ENCODE data around the gene ALPK3.

The ALPK3 gene

GRCh38 chr15:84846269-84846668, 29.1 kb downstream of the ALPK3 start:
- DNase-seq (ENCODE audit: low spot score): no peak

- no peak for DNase-seq (ENCODE audit: low spot score)
These were observed 30.2 kb downstream of the ALPK3 start for GRCh38 chr15:84847382-84847781.

GRCh38 chr15:84852212-84852611, 35.1 kb downstream of the ALPK3 start:
- DNase-seq (ENCODE audit: low spot score): no peak

DNA sequence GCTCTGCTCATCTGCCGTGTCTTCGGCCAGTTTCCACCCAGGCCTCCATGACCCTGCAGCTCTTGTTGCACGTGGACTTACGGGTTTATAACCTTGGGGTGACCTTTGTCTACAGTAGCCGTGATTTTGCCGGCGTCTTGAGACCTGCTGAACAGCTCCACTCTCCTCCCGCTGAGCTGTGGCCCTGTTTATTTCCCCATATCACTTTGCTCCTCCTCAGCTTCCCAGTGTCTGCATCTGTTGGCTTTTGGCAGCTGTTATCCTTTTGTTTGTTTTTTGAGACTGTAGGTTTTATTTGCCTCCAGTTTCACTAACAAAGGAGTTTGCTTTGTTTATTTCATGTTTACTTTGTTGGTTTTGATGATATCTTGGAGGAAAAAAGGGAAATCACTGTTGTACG, 38.0 kb downstream of the ALPK3 start:
- no peak for DNase-seq (ENCODE audit: low spot score)

DNA sequence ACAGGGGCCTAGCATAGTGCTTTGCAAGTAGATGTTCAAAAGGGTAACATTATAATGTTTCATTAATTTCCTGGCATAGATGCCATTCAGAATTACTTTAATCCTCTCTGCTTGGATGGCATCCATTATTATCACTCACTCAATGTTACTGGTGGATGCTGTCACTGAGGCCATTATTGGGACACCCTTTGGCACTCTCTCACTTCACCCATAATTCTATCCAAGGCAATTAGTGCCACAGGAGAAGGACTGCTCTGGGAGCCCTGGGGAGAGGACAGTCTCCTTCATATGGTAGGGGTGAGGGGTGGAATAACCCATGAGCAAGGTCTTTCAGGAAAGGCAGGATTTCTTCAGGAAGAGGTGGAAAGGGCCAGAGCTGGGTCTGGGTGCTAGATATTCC, 38.6 kb downstream of the ALPK3 start:
- no peak for DNase-seq (ENCODE audit: low spot score)

- no peak for DNase-seq (ENCODE audit: low spot score)
These were observed 39.7 kb downstream of the ALPK3 start for GRCh38 chr15:84856731-84857417.

GRCh38 chr15:84857418-84858004, 40.4 kb downstream of the ALPK3 start:
- DNase-seq (ENCODE audit: low spot score): no peak

- DNase-seq (ENCODE audit: low spot score): no peak
These were observed 41.1 kb downstream of the ALPK3 start for GRCh38 chr15:84858231-84858630.

DNA sequence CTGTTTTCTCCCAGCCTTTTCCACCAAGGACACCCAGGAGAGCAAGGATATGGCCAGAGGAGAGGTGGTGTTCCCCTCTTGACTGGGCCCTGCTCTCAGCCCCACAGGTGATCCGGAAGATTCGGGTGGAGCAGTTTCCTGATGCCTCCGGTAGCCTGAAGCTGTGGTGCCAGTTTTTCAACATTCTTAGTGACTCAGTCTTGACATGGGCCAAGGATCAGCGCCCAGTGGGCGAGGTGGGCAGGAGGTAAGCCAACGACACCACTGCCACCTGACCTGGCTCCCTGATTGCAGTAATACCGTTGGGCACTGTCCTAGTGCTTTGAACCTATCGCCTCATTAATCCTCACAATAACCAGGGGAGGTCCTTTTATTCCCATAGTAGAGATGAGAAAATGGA, 42.0 kb downstream of the ALPK3 start:
- no peak for DNase-seq (ENCODE audit: low spot score)

DNA sequence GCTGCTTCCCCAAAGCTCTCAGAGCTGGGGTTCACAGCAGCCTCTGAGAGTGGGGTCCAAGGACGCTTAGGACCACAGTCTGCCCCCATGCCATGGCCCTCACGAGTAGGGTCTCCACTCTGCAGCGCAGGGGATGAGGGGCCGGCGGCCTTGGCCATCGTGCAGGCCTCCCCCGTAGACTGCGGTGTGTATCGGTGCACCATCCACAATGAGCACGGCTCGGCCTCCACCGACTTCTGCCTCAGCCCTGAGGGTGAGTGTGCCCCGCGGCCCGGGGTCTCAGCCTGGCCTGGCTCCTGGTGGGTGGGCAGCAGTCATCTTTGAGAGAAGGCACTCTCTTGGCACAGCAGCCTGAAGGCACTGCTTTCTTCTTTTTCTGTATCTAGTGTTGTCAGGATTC, 42.5 kb downstream of the ALPK3 start:
- DNase-seq (ENCODE audit: low spot score): no peak

- DNase-seq (ENCODE audit: low spot score): no peak
These were observed 44.6 kb downstream of the ALPK3 start for GRCh38 chr15:84861781-84862180.

- DNase-seq (ENCODE audit: low spot score): no peak
These were observed 45.2 kb downstream of the ALPK3 start for GRCh38 chr15:84862214-84862975.

- DNase-seq (ENCODE audit: low spot score): no peak
These were observed 46.6 kb downstream of the ALPK3 start for GRCh38 chr15:84863565-84864443.

- DNase-seq (ENCODE audit: low spot score): no peak
These were observed 47.3 kb downstream of the ALPK3 start for GRCh38 chr15:84864444-84864795.

- no peak for DNase-seq (ENCODE audit: low spot score)
These were observed 48.0 kb downstream of the ALPK3 start for GRCh38 chr15:84865074-84865569.

- no peak for DNase-seq (ENCODE audit: low spot score)
These were observed 51.1 kb downstream of the ALPK3 start for GRCh38 chr15:84868037-84868880.

DNA sequence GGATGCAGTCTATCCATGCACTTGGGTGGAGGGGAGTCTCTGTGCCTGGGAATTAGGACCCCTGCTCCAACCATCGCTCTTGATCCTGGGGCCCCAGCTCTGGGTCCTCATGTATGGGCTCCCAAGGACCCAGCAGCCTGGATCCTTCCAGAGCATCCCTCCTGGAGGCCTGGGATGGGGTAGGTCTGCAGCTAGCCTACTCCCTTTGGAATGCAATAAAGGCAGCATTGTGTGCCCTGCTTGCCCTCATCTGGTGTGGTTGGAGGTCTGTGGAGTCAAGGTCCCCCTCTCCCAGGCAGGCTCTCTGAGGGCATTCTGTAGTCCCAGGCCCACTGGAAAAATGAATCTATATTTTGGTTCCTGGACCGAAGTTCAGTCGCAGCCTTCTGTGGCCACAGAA, 52.4 kb downstream of the ALPK3 start:
- no peak for DNase-seq (ENCODE audit: low spot score)

GRCh38 chr15:84871428-84871985, 54.4 kb downstream of the ALPK3 start:
- DNase-seq (ENCODE audit: low spot score): no peak

GRCh38 chr15:84872009-84872910, 55.1 kb downstream of the ALPK3 start:
- DNase-seq (ENCODE audit: low spot score): no peak

GRCh38 chr15:84873997-84874396, 56.8 kb downstream of the ALPK3 start:
- DNase-seq (ENCODE audit: low spot score): no peak
